GM10248 (cell line): ENCODE results near the gene KIF15.

Experiments used
- CTCF ChIA-PET: fragments of 300-600 bp; sonication (Branson Sonifier 250); formaldehyde crosslinking; extraction: SDS; loops from one replicate; lab custom pipeline; 2021; ENCODE audit warnings: antibody characterized with exemption; lab: Yijun Ruan, JAX
- POLR2A ChIA-PET: fragments of 350-650 bp; sonication (Branson Sonifier 250); formaldehyde crosslinking; extraction: SDS; loops from one replicate; lab custom pipeline; 2020; ENCODE audit warnings: antibody characterized with exemption; lab: Yijun Ruan, JAX
- DNase-seq: peaks from one replicate; pipeline ENCODE4 v3.0.0; 2012; ENCODE audit errors: extremely low spot score
- CTCF ChIP-seq: IDR thresholded peaks from 2 replicates; pipeline ENCODE4 v1.5.1; 2012; ENCODE audit warnings: mild to moderate bottlenecking, low read depth; ENCODE audit errors: extremely low read depth, missing control alignments, control extremely low read depth

Gene KIF15

GRCh38 chr3:44883213-44883955 lies 121.8 kb downstream of the KIF15 start:
- ChIA-PET CTCF (interaction anchor here (1.1 to 2.1 kb wide), 2 partner anchors 31 kb away, joined by 3 to 5 read pairs; no protein-coding TSS in a partner anchor), POLR2A (no interaction called here)
- TF ChIP-seq CTCF = no peak
- no peak for DNase-seq

- no peak for TF ChIP-seq CTCF
- ChIA-PET CTCF (interaction anchor here (2.1 kb wide), 1 partner anchor 31 kb away, joined by 5 read pairs; no protein-coding TSS in a partner anchor), POLR2A (no interaction called here)
- DNase-seq = no peak
These were observed 122.4 kb downstream of the KIF15 start for GRCh38 chr3:44883999-44884431.

GRCh38 chr3:44885618-44886017 lies 124.0 kb downstream of the KIF15 start:
- ChIA-PET POLR2A (no interaction called here), CTCF (interaction anchor here (1.4 kb wide), 1 partner anchor 28 kb away, joined by 4 read pairs; no protein-coding TSS in a partner anchor)
- DNase-seq = no peak
- TF ChIP-seq CTCF = no peak

GRCh38 chr3:44886561-44886960 lies 125.0 kb downstream of the KIF15 start:
- ChIA-PET POLR2A (no interaction called here), CTCF (interaction anchor here (4.0 kb wide), 1 partner anchor 27 kb away, joined by 25 read pairs; no protein-coding TSS in a partner anchor)
- DNase-seq = no peak
- TF ChIP-seq CTCF = no peak

DNA sequence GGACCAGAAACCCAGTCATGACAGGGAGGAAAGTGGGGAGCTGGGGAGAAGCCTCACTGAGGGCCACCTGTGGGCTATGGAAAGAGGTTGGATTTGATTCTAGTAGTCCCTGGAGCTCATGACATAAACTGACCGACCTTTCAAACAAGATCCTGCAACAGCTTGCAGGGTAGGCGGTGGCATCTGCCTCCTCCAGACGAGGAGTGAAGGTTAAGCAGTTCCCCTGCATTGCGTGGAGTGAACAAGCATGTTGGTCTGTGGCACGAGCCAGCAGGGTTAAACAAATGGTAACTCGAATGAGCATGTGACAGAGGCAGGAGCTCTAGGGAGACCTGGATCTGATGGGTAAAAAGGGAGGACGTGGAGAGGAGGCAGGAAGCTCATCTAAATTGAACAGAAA lies 125.5 kb downstream of the KIF15 start:
- ChIA-PET CTCF (interaction anchor here (4.0 kb wide), 1 partner anchor 27 kb away, joined by 25 read pairs; no protein-coding TSS in a partner anchor), POLR2A (no interaction called here)
- TF ChIP-seq CTCF = no peak
- DNase-seq = no peak

DNA sequence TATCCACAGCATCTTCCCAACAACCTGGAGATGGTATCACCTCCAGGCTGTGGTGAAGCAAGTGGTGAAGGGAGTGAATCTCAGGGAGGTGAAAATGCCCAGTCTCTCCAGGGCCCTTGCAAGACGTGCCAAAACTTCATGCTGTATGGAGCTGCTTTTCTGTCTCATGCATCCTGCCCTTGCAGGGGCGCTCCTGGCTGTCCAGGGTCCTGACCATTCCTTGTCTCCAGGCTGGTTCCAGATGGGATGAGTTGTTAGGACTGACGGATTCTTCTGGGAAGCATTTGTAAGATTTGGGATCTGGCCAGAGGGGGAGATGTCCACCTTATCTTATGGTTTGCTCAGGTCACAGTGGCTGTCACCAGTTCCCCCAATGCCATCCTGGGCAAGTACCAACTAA lies 128.7 kb downstream of the KIF15 start:
- DNase-seq = no peak
- CTCF ChIA-PET = interaction anchor here (1.0 to 4.0 kb wide), 2 partner anchors 24 to 49 kb away, joined by 3 to 25 read pairs; no protein-coding TSS in a partner anchor
- TF ChIP-seq CTCF = no peak
- POLR2A ChIA-PET = no interaction called here
